Fibroblast of skin of scalp (primary cell): ENCODE measurements around the gene FADS1.

Experiments used
- DNase-seq: peaks from one replicate; pipeline ENCODE4 v3.0.0-alpha.2; 2013

FADS1 gene

DNA sequence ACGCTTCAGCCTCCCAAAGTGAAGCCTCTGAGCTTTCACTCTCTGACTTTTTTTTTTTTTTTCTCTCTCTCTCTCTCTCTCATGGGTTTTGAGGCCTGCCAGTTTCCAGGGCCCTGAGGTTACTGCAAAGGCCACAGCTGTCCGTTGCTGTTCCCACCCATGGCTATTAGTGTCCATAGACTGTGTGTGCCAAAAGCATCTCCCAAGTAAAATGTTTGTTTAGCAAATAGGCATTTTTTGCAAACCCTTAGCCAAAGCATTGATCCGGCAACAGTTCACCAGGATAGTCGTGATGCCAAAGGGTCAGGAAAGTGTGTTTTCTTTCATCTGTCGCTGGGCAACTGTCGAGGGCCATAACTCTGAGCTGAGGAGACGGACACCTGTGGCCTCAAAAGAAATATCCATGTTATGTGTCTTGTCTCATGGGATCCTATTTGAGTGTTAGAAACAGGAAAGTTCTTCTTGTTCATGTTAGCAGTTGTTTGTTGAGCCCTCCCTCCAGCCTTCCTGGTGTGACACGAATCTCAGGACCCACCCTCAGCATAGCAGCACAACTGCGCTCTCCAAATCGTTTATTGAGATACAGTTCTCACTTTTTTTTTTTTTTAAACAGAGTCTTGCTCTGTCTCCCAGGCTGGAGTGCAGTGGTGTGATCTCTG is 29.7 kb upstream of the FADS1 start:
- no peak for DNase-seq

- no peak for DNase-seq
Observed at GRCh38 chr11:61844909-61845565, 28.2 kb upstream of the FADS1 start.

DNA sequence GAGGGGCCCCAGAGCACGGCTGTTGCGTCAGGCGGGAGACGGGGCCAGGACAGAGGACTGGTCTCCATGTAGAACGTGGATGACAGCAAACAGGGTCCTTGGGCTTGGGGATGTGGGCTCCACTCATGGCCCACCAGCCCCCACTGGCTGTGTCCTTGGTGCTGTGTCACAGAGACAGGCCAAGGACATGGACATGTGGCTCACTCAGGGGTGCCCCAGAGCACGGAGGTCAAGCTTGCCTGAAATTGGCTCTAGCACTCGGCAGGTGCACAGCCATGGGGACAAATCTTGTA is 25.7 kb upstream of the FADS1 start:
- DNase-seq = no peak

DNA sequence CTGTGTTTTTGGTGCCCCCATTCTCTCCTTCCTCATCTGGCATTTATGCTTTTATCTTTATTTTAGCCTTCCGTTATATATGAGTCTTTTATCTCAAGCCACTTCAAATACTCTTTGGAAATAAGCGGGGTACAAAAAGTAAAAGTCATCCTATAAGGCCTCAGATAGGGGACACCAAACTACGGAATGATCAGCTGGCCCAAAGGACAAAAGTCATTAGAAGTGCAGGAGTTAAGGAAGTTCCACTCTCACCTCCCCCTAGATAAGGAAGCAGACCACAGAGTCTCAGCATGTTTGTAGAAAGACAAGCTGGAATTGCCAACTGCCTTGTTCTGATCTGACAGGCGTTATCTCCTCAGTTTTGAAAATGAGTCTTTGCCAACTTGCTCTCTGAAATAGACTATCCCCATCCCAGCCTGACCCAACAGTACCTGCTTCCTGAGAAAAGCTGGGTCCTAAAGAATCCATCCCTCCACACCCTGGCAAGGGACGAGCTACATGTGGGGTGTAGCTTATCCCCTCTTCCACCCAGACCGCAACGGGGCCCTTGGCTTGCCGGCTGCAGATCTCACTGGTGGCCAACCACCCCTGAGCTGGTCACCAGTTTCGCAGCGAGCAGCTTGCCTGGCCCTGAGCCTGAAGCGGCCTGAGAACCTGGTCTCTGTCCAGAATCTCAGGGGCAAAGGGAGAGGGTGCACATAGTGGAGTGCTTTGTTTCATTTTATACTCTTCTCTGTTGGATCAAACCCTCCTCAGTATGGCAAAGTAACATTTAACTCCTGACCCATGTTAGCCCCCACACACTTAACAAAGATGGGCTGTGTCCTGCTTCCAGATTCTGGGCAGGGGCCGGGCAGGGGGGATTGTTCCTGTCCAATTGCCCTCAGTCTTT is 25.1 kb upstream of the FADS1 start:
- DNase-seq = no peak

DNA sequence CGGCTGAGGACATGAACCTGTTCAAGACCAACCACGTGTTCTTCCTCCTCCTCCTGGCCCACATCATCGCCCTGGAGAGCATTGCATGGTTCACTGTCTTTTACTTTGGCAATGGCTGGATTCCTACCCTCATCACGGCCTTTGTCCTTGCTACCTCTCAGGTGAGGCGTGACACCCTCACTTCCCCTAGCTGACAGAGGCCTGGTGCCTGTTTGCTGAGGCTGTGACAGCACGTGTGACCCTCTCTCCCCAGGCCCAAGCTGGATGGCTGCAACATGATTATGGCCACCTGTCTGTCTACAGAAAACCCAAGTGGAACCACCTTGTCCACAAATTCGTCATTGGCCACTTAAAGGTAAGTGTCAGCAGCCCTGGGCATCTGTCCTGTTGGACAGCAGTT is 23.6 kb upstream of the FADS1 start:
- DNase-seq = no peak

GRCh38 chr11:61839742-61840141 is 22.9 kb upstream of the FADS1 start:
- DNase-seq = no peak

DNA sequence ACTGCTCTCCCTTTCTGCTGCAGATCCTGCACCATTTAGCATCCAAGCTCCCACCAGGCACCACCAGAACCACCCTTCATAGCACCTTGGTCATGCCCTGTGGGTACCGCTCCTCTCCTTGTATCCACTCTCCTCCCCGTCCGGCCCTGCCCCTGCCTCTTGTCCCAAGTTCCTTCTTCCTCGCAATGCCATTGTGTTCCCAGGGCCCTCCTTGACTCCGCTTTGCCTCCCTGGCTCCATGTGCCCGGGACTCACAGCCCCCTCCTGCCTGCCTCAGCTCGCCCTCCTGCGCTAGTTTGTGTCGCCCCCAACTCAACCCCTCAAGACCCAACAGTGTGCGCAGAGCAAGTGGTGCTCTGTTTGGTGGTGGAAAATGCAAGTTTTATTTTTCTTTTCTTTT is 22.1 kb upstream of the FADS1 start:
- no peak for DNase-seq

GRCh38 chr11:61838501-61838900 is 21.7 kb upstream of the FADS1 start:
- DNase-seq = no peak

- no peak for DNase-seq
Observed at GRCh38 chr11:61837411-61838005, 20.7 kb upstream of the FADS1 start.

DNA sequence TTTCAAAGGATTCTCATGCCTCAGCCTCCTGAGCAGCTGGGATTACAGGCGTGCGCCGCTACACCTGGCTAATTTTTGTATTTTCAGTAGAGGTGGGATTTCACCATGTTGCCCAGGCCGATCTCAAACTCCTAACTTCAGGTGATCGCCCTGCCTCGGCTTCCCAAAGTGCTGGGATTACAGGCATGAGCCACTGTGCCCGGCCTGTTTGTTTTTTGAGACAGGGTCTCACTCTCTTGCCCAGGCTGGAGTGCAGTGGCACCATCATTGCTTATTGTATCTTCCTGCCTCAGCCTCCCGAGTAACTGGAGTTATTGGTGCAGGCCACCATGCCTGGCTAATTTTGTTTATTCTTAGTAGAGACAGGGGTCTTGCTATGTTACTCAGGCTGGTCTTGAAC is 19.4 kb upstream of the FADS1 start:
- DNase-seq = no peak

DNA sequence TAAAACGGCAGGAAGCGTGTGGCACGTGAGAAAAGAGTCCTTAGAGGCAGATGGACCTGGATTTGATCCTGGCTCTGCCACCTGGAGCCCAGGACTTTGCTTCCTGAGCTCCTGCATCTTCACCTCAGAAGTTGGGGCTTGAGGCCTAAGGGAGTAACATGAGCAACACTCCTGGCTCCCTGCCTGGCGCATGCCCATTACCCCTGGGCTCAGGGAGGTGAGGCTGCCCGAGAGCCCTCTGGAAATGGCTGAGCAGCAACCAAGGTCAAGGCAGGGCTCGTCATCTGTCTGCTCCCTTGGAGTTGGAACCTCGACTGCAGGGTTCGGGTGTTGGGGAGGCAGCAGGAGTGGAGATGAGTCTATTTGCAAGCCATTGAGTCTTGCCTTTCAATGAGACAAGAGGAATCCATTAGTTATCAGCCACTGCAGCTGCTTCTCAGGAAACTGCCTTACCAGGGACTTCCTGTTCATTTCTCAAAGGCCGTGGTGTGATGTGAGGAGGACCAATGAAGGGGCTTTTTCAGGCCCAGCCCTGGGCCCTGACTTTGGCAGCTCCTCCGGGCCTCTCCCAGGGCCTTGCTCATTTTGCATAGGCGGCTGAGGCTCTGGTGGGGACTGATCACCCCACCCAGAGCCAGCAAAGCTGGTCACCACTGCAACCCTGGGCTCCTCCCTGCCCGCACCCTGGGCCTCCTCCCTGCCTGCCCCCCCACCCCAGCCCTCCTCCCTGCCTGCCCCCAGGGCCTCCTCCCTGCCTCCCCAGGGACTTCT is 17.7 kb upstream of the FADS1 start:
- peak; percentile 72 for DNase-seq

DNA sequence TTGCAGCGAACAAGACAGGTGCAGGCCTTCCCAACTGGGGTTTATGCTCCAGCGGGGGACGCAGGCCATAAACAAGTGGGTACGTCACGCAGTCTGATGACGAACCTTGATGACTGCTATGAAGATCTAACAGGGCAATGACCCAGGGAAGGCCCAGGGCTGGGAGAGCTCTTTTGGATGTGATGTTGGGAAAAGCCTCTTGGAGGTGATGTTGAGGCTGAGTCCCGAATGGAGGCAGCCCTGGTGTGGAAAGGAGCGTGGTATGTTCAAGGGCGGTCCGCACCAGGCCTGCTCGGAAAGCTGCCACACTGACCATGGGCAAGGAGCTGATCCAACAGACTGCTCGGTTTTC is 17.1 kb upstream of the FADS1 start:
- DNase-seq = no peak

DNA sequence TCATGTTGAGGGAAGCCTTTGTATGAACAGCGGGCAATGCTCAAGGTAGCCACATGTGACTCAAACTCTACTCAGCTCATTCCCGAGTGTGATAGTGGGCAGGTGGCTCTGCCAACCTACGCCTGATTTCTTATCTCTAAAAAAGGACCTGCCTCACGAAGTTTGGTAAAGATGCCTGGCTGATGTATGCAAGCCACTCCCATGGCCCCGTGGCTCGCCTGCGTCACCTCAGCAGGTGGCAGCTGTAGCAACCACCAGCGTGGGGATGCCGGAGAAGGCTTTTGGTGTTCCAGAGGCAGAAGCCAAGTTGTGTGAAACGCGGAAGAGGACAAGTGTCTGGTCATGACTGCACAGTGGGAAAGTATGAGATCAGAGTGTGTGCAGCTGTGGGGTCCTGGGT is 16.7 kb upstream of the FADS1 start:
- no peak for DNase-seq

DNA sequence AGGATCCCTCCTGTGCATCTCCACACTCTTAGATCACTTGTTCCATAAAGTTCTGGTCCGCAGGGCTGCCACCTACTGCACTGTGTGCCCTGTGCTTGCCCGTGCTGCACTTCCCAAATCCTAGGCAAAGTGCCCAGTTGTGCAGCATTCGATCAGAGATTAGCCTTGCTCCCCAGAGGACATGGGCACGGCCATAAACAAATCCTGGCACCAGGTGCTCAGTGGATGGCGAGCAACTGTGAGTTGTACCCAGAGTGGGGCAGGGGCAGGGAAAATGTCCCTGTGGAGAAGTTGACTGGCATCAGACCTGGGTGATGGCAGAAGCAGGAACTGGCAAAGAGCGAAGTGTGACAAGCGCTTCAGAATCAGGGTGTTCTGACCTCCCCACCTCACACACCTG is 16.0 kb upstream of the FADS1 start:
- DNase-seq = no peak

DNA sequence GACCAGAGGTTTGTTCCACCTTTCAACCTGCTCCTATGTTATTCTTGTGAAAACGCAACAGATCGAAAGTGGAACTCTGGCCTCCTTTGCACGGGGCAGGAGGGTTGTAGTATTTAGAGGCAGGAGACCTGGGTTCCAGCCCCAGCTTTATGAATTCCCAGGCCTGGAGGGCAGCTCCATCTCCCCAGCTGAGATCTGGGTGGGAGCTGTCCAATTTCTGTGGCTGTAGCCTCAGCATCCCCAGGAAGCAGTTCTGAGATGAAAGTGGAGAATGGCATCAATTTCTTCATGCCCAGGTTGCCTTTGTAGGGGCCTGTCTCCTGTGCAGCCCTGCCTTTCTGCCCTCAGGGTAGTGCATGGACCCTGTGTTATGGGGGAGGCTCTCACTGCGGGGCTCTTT is 15.4 kb upstream of the FADS1 start:
- DNase-seq = no peak

DNA sequence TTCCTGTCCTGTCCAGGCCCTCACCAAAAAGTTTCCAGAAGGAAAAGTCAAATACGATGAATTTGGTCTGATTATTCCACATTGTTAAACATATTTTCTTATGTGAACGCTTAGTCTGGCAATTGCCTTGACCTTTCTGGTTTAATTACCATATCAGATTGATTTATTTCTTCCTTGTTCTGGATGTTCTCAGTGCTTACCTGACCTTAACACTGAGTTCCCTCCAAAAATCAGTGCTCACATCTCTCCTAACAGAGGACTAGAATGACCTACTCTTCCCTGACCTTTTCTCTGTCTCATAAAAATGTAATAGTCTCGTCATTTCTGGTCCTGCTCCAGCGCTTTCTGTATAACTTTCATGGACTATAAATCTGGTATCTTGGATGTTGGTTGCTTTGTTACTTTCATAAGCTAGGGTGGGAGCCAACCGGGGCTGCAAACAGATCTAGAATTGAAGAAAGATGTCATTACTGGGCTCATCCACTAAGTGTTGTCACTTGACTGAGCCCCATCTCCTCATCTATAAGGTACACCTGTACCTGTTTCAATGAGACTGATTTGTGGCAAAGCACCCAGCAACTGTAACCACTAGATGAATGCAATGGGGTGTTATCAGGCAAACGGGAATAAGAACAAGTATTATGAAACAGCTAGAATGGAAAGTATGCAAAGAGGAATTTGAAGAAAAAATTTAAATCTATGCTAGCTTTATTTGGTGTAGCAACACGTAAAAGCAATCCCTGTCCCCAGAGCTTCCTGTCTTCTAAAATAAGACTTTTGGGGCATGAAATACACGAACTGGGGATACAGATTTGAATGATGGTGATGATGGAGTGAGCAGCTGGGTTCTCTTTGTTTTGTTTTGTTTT is 13.7 kb upstream of the FADS1 start:
- DNase-seq = peak; percentile 42

DNA sequence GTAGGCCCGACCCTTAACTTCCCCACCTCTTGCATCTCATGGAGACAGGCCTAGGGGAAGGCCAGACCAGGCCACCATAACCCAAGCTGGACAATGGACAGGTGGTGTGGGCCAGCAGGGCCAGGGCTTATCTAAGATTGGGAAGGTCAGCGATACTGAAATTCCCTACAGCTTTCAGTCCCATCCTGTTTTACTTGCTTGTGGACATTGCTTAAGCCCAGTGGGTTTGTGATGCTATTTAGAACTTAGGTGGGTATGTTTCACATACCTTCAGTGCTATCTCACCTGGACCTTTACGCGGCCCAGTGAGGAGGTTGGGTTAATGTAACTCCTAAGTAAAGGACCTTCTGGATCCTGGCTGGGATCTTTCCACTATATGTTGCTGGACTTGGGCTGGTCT is 13.0 kb upstream of the FADS1 start:
- DNase-seq = no peak

GRCh38 chr11:61828629-61829407 is 12.0 kb upstream of the FADS1 start:
- DNase-seq = peak; percentile 14

GRCh38 chr11:61828379-61828628 is 11.5 kb upstream of the FADS1 start:
- no peak for DNase-seq

DNA sequence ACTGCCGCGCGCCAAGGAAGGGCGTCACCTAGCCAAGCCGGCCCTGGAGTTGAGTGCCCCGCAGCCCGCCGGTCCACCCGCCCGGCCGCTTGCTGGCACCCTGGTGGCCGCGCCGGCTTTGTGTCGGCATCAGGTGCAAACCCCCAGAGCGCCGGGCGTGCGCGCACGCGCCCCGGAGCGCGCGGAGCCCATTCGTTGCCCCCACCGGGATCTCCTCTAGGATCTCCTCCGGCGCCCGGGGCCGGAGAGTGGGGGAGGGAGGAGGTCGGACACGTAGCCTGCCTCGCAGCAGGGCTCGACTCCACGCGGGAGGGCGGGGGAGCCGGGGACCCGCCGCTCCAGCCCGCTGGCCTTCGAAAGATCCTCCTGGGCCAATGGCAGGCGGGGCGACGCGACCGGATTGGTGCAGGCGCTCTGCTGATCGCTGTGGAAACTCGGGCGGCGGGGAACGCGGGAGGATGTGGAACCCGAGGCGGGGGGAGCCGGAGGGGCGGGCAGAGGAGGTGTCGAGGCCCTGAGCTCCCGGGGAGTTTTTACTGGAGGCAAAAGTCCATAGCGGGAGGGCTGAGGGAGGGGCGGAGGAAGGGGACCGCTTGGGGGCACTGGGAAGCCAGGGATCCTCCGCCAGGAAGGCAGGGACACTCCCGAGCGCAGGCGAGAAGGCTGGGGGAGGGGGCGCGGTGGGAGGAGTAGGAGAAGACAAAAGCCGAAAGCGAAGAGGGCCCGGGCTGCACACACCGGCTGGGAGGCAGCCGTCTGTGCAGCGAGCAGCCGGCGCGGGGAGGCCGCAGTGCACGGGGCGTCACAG is 11.0 kb upstream of the FADS1 start, which contains the start of gene FADS2:
Gene FADS2 (plus strand): TSS at position 730 of the 808 bp plus-strand sequence. CDS start 91 bp downstream, outside the sequence.
- peak; percentile 94 for DNase-seq
